GM23338 (cell line): ENCODE data around the gene NR3C1.

ENCODE experiments used
- CREB1 ChIP-seq: fragments of 250-450 bp; sonication (Bioruptor Pico); IDR thresholded peaks from 2 replicates; pipeline ENCODE4 v1.5.0; 2020; ENCODE audit warnings: low read depth, mild to moderate bottlenecking, moderate library complexity
- EZH2 ChIP-seq: fragments of 200-600 bp; sonication (generic); IDR thresholded peaks from one replicate; pipeline ENCODE4 v1.8.0; 2017; ENCODE audit warnings: antibody characterized with exemption, mild to moderate bottlenecking, low read depth; ENCODE audit not compliant: unreplicated experiment
- JUNB ChIP-seq: IDR thresholded peaks from one replicate; pipeline ENCODE4 v1.6.1; 2016; ENCODE audit warnings: antibody characterized with exemption; ENCODE audit not compliant: unreplicated experiment
- POLR2AphosphoS5 ChIP-seq: IDR thresholded peaks from 2 replicates; pipeline ENCODE4 v1.6.1; 2016; ENCODE audit warnings: antibody characterized with exemption, low read depth
- TF ChIP-seq, protein P1 (sequence below), 2 experiments: fragments of 200-600 bp in 1 of 2; sonication (generic) in 1 of 2; conservative IDR thresholded peaks; 2 replicates each; pipeline versions ENCODE4 v1.5.1 to v1.6.1; 2016 to 2017; ENCODE audit warnings: antibody characterized with exemption in 2 of 2, low read depth in 2 of 2, mild to moderate bottlenecking in 2 of 2, moderate library complexity in 1 of 2

DNA sequence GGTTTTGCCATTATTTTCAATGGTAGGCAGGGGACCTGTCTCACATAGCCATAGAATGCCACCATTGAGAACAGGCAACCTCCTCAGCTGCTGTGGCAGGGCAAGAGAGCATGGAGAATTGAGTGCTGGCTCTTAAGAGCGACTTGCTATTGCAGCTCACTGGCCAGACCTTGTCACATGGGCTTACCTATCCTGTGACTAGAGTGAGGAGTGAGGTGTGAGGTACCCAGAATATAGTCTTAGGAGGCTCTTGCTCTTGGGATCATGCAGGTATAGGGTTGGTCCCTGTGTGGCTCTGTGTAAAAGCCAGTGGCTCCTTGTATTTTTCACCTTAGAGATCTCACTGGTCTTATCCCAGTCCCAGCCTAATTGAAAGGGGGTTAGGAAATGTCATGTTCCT, 39.8 kb upstream of the NR3C1 start:
- TF ChIP-seq, protein P1, sequence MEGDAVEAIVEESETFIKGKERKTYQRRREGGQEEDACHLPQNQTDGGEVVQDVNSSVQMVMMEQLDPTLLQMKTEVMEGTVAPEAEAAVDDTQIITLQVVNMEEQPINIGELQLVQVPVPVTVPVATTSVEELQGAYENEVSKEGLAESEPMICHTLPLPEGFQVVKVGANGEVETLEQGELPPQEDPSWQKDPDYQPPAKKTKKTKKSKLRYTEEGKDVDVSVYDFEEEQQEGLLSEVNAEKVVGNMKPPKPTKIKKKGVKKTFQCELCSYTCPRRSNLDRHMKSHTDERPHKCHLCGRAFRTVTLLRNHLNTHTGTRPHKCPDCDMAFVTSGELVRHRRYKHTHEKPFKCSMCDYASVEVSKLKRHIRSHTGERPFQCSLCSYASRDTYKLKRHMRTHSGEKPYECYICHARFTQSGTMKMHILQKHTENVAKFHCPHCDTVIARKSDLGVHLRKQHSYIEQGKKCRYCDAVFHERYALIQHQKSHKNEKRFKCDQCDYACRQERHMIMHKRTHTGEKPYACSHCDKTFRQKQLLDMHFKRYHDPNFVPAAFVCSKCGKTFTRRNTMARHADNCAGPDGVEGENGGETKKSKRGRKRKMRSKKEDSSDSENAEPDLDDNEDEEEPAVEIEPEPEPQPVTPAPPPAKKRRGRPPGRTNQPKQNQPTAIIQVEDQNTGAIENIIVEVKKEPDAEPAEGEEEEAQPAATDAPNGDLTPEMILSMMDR (conservative IDR thresholded peaks at IDR 0.05; ENCODE audit: low read depth in 2 of 2) = no peak
- TF ChIP-seq JUNB (no peak), EZH2 (no peak), CREB1 (no peak), POLR2AphosphoS5 (no peak)
